ENCODE results near the gene WDR88.
"Not testable (repeated sequence)": the region's sequence is repeated elsewhere in the genome, so short reads cannot be mapped to it uniquely, and the experiment has no call there.

Gene WDR88

GRCh38 chr19:33199441-33200265 is 67.7 kb downstream of the WDR88 start:
- no peak for DNase-seq

GRCh38 chr19:33201473-33201872 is 69.6 kb downstream of the WDR88 start:
- DNase-seq = no peak

GRCh38 chr19:33201886-33202545 is 70.1 kb downstream of the WDR88 start:
- no peak for DNase-seq

- DNase-seq = no peak
Measured at GRCh38 chr19:33202546-33203507, 70.9 kb downstream of the WDR88 start.

GRCh38 chr19:33203529-33203928 is 71.6 kb downstream of the WDR88 start:
- no peak for DNase-seq

- no peak for DNase-seq
Measured at GRCh38 chr19:33204136-33204973, 72.4 kb downstream of the WDR88 start.

GRCh38 chr19:33205110-33205509 is 73.2 kb downstream of the WDR88 start:
- DNase-seq = no peak

- no peak for DNase-seq
Measured at GRCh38 chr19:33205531-33206260, 73.8 kb downstream of the WDR88 start.

- DNase-seq = no peak
Measured at GRCh38 chr19:33206261-33207039, 74.5 kb downstream of the WDR88 start.

- DNase-seq = no peak
Measured at GRCh38 chr19:33207040-33207620, 75.2 kb downstream of the WDR88 start.

GRCh38 chr19:33207903-33208302 is 76.0 kb downstream of the WDR88 start:
- no peak for DNase-seq

- DNase-seq = no peak
Measured at GRCh38 chr19:33208371-33208895, 76.5 kb downstream of the WDR88 start.

- no peak for DNase-seq
Measured at GRCh38 chr19:33208904-33209849, 77.3 kb downstream of the WDR88 start.

GRCh38 chr19:33209850-33210230 is 77.9 kb downstream of the WDR88 start:
- DNase-seq = not testable (repeated sequence)

- DNase-seq = no peak
Measured at GRCh38 chr19:33210266-33210940, 78.5 kb downstream of the WDR88 start.

GRCh38 chr19:33211794-33212435 is 80.0 kb downstream of the WDR88 start:
- no peak for DNase-seq

- DNase-seq = no peak
Measured at GRCh38 chr19:33212436-33213172, 80.7 kb downstream of the WDR88 start.
